HG03066 (cell line): ENCODE measurements around the gene HSPA1A.
A peak's percentile ranks its signal among the peaks of the same experiment; 100 is the strongest.
"Not testable (repeated sequence)": the region's sequence is repeated elsewhere in the genome, so short reads cannot be mapped to it uniquely, and the experiment has no call there.

Experiments used
- ATAC-seq: cut with Tn5 transposase; IDR thresholded peaks from one replicate; pipeline ENCODE4 v1.9.1; 2021; ENCODE audit warnings: low read depth; ENCODE audit not compliant: unreplicated experiment

Gene HSPA1A

DNA sequence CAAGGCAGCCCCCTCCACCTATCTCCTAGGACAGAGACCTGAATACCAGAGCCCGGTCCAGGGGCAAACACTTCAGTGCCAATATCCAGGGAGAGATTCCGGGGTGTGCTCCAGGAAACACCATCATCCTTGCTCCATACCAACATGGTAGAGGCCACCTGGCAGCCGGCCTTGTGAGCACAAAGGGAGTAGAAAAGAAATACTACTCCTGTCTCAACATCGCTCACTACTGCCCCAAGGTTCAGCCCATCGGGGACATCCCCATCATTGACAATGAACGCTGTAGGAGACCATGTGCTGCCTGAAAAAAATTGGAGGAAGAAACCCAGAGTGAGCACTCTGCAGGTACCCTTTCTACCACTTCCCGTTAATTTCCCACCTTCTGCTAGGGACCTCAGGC lies 45.8 kb downstream of the HSPA1A start:
- ATAC-seq = no peak

DNA sequence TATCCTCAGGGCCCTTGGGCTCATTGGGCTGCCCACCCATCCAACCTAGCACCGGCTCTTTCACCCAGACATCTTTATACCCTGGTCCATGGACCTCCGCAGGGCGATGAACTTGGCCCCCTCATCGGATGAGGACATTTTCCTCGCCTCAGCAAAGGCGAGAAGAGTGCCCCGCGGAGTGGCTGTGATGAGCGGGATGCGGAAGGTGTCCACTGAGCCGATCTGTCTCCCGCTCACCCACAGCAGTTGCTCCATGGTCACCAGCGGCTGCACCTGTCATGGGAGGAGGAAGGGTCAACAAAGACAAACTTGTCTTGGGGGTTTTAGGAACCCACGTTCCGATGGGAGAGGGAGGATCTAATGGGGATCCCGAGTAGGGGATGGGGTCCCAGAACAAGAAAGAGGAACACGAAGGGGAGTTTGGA lies 46.6 kb downstream of the HSPA1A start:
- no peak for ATAC-seq

DNA sequence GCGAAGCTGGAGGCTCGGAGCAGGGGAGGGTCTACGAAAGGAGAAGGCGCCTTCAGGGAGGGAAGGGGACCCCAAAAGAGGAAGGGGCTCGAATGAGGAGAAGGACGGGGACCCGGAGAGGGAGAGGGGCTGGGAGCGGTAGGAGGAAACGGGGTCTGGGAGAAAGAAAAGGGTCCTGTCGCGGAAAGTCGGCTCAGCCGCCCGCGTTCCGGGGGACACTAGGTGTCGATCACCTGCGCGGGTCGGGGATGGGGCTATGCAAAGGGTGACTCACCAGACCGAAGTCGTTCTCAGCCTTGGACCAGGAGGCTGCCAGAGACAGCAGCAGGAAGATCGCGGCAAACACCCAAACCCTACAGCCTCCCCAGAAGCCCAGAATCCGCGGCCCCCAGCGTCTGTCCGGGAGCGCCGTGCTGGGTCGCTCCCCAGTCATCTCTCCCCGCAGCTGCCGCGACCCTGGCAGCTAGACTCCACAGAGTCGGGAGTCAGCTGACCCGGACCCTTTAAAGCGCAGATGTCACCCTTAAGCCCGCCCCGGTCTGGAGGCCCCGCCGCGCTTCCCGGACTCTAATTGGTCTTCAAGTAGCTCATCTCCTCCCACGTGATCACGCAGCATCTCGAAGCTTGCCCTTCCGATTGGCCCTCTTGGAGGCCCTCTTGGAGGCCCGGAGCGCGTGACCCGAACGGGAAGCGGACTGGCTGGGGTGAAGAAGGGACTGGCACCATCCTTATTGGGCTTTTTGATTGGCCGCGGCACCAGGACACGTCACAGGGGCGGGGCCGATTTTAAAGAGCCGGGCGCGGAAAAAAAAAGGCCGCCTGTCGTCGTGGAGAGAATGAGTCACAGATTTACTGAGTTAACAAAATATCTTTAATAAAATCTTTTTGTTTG lies 47.2 kb downstream of the HSPA1A start, which contains the start of gene NEU1:
Gene NEU1, minus strand, starts transcription at position 478 of the 892 bp plus-strand sequence. Its CDS starts 45 bp downstream, at position 433.
- ATAC-seq = peak; percentile 92

DNA sequence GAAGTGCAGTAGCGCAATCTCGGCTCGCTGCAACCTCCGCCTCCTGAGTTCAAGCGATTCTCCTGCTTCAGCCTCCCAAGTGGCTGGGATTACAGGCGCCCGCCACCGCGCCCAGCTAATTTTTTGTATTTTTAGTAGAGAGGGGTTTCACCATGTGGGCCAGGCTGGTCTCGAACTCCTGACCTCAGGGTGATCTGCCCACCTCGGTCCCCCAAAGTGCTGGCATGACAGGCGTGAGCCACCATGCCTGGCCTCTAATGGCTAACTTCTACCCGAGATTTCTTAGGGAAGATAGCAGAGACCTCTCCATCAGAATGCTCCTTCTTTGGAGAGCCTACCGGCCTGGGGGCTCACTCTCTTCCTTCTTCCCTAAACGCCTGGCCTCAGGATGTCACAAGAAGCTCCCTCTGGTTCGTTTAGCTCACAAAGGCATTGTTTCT lies 48.8 kb downstream of the HSPA1A start:
- not testable (repeated sequence) for ATAC-seq

DNA sequence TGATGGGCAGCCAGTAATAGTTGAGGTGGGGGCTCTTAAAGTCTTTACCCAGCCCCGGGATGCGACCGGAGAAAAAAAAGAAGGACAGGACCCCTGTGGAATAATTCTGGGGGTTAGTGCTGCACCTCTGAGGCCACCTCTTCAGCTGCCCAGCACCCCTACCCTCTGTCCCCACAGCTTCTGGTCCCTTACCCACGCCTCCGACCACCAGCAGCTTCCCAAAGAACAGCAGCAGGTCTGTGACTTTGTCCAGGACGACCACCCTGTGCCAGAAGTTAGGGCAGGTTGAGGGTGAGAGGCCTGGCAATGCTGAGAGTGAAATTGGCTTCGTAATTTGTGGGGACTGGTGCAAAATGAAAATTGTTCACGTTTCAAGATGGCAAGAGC lies 49.5 kb downstream of the HSPA1A start:
- ATAC-seq = no peak

DNA sequence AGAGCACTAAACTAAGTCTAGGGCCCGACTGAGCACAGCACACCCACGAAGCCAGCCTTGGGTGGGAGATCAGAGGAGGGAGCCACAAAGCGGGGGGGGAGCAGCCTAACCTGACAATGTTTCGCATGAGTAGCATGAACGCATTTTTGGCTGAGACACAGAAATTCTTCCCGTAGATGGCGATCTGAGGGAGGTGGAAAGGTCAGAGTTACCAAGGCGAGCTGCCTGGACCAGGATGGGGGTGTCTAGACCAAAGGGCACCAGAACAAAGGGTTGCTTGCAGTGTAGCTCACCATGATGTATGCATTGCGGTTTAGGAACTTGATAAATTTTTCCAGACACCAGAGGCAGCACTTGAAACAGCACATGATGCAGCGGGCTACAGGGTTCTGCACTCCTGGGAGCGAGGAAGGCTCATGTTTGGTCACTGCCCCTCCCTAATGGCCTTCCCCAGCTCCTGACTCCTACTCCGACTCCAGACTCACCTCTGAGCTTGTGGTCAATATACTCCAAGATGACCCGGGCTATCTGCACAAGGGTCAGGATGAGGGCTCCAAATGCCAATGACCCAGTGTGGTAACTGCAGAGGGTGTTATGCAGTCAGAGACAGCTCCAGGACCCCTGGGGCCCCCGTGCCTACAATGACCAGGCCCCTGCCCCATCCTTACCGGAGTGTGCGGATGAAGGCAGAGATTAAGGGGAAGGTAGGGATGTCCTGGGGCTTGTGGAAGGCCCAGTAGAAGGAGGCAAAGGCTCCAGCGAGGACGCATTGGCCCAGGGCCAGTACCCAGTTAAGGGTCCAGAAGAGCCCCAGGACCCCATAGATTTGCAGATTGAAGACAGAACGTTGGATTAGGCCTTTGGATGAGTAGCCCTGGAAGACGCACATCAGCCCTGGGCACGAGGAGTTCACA lies 50.1 kb downstream of the HSPA1A start:
- ATAC-seq = no peak
